Immature natural killer cell (primary cell): ENCODE measurements around the gene METTL21C. TPM values are rescaled to one million over a fixed set of nuclear protein-coding genes. Genes with fewer than 3 reads are reported as not detected.

ENCODE experiments used
- DNase-seq, 3 donors: peaks; one replicate each; pipeline ENCODE4 v3.0.0; 2022; ENCODE audit warnings: mixed read lengths in 1 of 3
- H3K27ac Mint-ChIP-seq, 6 donors: one replicate each; pipeline ENCODE4 v1.8.0; 2020; ENCODE audit warnings: mixed read lengths in 6 of 6, mild to moderate bottlenecking in 5 of 6, inconsistent platforms in 4 of 6, moderate library complexity in 3 of 6
- H3K27me3 Mint-ChIP-seq, 3 donors: one replicate each; pipeline ENCODE4 v1.8.0; 2020 to 2021; ENCODE audit warnings: low read depth in 3 of 3, mild to moderate bottlenecking in 3 of 3, mixed read lengths in 3 of 3, moderate library complexity in 3 of 3, inconsistent platforms in 1 of 3
- H3K36me3 Mint-ChIP-seq, 3 donors: one replicate each; pipeline ENCODE4 v1.8.0; 2020; ENCODE audit warnings: mixed read lengths in 3 of 3, inconsistent platforms in 2 of 3, mild to moderate bottlenecking in 2 of 3
- H3K4me1 Mint-ChIP-seq, 2 donors: one replicate each; pipeline ENCODE4 v1.8.0; 2020; ENCODE audit warnings: inconsistent platforms in 2 of 2, mild to moderate bottlenecking in 2 of 2, mixed read lengths in 2 of 2, moderate library complexity in 1 of 2
- H3K4me3 Mint-ChIP-seq, 5 donors: one replicate each; pipeline ENCODE4 v1.8.0; 2020; ENCODE audit warnings: mild to moderate bottlenecking in 5 of 5, mixed read lengths in 5 of 5, inconsistent platforms in 3 of 5, moderate library complexity in 3 of 5
- H3K9me3 Mint-ChIP-seq, 6 donors: one replicate each; pipeline ENCODE4 v1.8.0; 2020; ENCODE audit warnings: mild to moderate bottlenecking in 6 of 6, mixed read lengths in 6 of 6, inconsistent platforms in 4 of 6, moderate library complexity in 3 of 6
- polyA plus RNA-seq, 3 donors: library from polyadenylated mRNA; unstranded; fragments of 300-500 nt; fragmentation: Illumina TruSeq; gene quantifications; one replicate each; pipeline ENCODE4 v1.2.3, GENCODE V29; 2021

METTL21C gene
- polyA plus RNA-seq, 3 donors from 2014 or later: not detected

DNA sequence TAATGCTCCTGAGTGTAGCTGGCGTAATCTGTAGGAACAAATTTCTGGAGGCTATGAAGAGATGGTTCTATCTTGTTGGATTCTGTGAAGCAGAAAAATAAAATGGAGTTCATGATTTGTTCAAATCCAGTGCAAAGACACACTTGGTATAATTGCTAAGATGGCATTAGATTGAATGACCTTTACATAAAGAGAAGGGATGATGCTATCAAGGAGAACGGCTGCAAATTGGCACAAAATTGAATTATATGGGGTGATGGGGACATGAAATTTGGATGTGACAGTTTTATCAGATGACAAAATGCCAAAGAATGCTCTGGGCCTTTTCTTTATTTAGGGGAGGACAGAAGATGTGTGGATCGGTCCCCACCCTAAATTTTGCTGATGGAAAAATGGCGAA lies 4.0 kb downstream of the METTL21C start:
- Mint-ChIP-seq H3K36me3 (no peaks in the 10 kb centered on the region), H3K4me3 (no peak overlapping the region), H3K27ac (no peak overlapping the region), H3K9me3 (peaks cover 0 to 1% (median 0%) of the 10 kb centered on the region in 6 donors), H3K27me3 (peaks cover 4 to 19% (median 12%) of the 10 kb centered on the region in 3 donors), H3K4me1 (peaks cover 23 to 32% of the 10 kb centered on the region in 2 donors)
- no peak for DNase-seq

GRCh38 chr13:102688306-102688973 lies 6.4 kb downstream of the METTL21C start:
- H3K27me3 Mint-ChIP-seq: peaks cover 4 to 15% (median 8%) of the 10 kb centered on the region in 3 donors
- peaks cover 0 to 1% (median 0%) of the 10 kb centered on the region in 6 donors for H3K9me3 Mint-ChIP-seq
- peak overlapping the region in 1 of 6 donors; percentile 8 for H3K27ac Mint-ChIP-seq
- H3K4me3 Mint-ChIP-seq: no peak overlapping the region
- DNase-seq: no peak
- no peaks in the 10 kb centered on the region for H3K36me3 Mint-ChIP-seq
- peaks cover 23 to 34% of the 10 kb centered on the region in 2 donors for H3K4me1 Mint-ChIP-seq

DNA sequence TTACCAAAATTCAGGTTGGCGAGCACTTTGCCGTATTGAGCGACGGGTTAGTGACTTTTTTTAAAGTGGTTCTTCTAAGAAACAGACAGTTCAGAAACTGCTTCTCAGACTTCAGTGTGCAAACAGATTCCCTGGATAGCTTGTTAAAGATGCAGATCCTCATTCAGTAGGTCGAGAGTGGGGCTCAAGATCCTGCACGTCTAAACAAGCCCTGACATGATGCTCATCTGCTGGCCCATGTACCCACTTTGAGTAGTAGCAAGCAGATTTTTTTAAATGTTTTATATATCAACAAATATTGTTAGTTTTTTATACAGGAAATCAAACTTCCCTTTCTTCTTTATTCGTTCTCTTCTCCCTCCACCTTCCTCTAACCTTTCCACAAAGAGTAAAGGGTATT lies 7.3 kb downstream of the METTL21C start:
- H3K27ac Mint-ChIP-seq: no peak overlapping the region
- H3K36me3 Mint-ChIP-seq: no peaks in the 10 kb centered on the region
- DNase-seq: no peak
- peaks cover 2 to 15% (median 4%) of the 10 kb centered on the region in 3 donors for H3K27me3 Mint-ChIP-seq
- no peak overlapping the region for H3K4me3 Mint-ChIP-seq
- peaks cover 27 to 34% of the 10 kb centered on the region in 2 donors for H3K4me1 Mint-ChIP-seq
- H3K9me3 Mint-ChIP-seq: peaks cover 0 to 1% (median 0%) of the 10 kb centered on the region in 6 donors

DNA sequence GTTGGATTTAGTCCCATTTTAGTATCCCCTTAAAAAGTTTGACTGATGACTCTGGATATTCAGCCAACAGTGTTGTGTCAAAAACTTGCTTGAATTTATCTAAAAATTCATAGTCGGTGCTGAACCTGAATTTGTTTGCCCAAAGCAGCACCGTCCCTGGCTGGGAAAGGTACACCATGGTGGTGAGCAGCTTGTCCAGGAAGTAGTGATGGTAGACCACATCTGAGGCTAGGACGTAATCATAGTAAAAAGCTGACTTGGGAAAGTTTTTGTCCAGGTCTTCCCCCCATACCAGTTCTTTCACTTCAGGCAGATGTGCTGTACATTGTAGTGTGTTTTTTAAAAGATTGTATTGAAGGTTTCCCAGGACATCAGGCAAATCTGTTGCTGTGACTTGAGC lies 8.8 kb downstream of the METTL21C start:
- Mint-ChIP-seq H3K36me3 (no peaks in the 10 kb centered on the region), H3K4me1 (peaks cover 35 to 42% of the 10 kb centered on the region in 2 donors), H3K4me3 (no peak overlapping the region), H3K27me3 (peaks cover 1 to 9% (median 2%) of the 10 kb centered on the region in 3 donors), H3K27ac (peak overlapping the region in 3 of 6 donors; percentile 4 to 30 (median 15)), H3K9me3 (no peaks in the 10 kb centered on the region)
- peak; percentile 11 to 29 (median 23) for DNase-seq

GRCh38 chr13:102683637-102684036 lies 11.2 kb downstream of the METTL21C start:
- Mint-ChIP-seq H3K9me3 (no peaks in the 10 kb centered on the region), H3K36me3 (peaks cover 0 to 7% (median 7%) of the 10 kb centered on the region in 3 donors), H3K4me3 (no peak overlapping the region), H3K4me1 (peaks cover 39 to 45% of the 10 kb centered on the region in 2 donors), H3K27ac (no peak overlapping the region), H3K27me3 (peaks cover 0 to 1% (median 0%) of the 10 kb centered on the region in 3 donors)
- no peak for DNase-seq

GRCh38 chr13:102682727-102683126 lies 12.1 kb downstream of the METTL21C start:
- no peak for DNase-seq
- Mint-ChIP-seq H3K9me3 (no peaks in the 10 kb centered on the region), H3K27ac (peak overlapping the region in 4 of 6 donors; percentile 0 to 29 (median 8)), H3K36me3 (peaks cover 2 to 10% (median 8%) of the 10 kb centered on the region in 3 donors), H3K4me1 (peaks cover 30 to 36% of the 10 kb centered on the region in 2 donors), H3K27me3 (no peaks in the 10 kb centered on the region), H3K4me3 (no peak overlapping the region)

DNA sequence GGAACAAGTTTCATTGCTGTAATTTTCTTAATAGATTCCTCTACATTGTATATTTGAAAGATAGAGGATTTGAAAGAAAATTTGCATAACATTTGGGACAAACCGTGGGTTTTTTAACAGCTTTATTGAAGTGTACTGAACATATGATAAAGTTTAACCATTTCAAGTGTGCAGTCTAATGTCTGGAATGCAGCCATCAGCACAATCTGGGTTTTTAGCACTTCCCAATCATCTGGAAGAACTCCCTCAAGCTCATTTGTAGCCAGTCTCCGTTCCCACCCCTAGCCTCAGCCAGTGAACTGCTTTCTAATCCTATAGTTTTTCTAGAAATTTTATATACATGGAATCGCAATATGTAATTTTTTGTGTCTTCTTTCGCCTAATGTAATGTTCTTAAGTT lies 12.6 kb downstream of the METTL21C start:
- Mint-ChIP-seq H3K36me3 (peaks cover 7 to 15% (median 13%) of the 10 kb centered on the region in 3 donors), H3K27me3 (no peaks in the 10 kb centered on the region), H3K4me3 (no peak overlapping the region), H3K27ac (peak overlapping the region in 2 of 6 donors; percentile 29 to 74), H3K4me1 (peaks cover 30% of the 10 kb centered on the region in 2 donors), H3K9me3 (no peaks in the 10 kb centered on the region)
- no peak for DNase-seq

GRCh38 chr13:102680842-102681740 lies 13.8 kb downstream of the METTL21C start:
- H3K36me3 Mint-ChIP-seq: peaks cover 10 to 20% (median 17%) of the 10 kb centered on the region in 3 donors
- no peak for DNase-seq
- H3K4me3 Mint-ChIP-seq: no peak overlapping the region
- no peaks in the 10 kb centered on the region for H3K9me3 Mint-ChIP-seq
- peak overlapping the region; percentile 62 to 88 (median 78) for H3K27ac Mint-ChIP-seq
- no peaks in the 10 kb centered on the region for H3K27me3 Mint-ChIP-seq
- H3K4me1 Mint-ChIP-seq: peaks cover 19% of the 10 kb centered on the region in 2 donors

DNA sequence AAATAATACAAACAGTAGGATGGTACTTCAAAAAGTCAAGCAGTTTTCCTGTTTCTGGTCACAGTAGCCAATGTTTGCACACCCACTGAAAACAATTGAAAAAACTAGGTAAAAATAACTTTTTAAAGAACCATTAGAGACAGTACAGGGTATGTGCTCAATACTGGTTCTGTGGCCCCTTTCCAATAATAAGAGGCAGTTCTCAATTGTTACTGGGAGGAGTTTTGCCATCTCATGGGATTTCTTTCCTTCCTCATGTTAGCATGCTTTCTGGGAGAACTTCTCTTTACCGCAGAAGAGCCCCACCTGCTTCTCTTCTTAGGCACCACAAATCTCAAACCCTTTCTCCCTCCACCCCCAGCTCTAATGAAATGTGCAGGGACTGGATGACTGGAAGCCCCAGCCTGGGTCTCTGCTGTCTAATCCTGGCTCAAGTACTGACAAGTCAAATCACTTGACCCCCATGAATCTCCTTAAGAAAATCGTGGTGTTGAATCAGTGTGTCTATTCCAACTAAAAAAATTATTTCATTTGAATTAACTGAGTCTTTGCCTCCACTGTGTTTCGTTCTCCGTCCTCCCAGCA lies 14.6 kb downstream of the METTL21C start:
- peak overlapping the region; percentile 62 to 88 (median 78) for H3K27ac Mint-ChIP-seq
- H3K36me3 Mint-ChIP-seq: peaks cover 10 to 20% (median 20%) of the 10 kb centered on the region in 3 donors
- H3K4me1 Mint-ChIP-seq: peaks cover 15 to 17% of the 10 kb centered on the region in 2 donors

DNA sequence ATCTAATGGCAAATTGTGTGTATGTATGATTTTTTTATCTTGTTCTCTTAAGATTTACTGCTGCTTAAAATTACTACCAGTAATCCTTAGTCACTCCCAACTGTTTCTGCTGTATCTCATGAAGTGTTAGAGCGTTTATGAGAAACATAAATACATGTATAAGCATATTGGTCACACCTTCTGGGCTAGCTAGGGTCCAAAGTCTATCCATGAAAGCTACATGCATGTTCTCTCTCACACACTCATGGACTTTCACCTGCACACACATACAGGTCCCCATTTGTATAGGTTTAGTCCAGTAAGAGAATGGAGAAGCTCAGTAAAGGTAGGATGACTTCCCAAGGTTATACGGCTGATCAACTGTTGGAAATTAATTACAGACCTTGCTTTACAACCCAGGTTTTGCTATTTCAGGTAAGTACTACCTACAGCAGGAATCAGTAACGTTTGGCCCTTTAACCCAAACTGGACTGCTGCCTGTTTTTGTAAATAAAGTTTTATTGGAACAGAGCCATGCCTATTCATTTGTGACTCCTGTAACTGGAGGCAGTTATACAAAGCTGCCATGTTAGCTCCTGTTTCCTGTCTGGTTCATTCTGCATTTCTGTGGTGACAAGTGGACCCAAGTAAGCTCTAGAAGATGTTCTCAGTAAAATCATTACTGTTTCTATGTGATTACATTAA lies 15.3 kb downstream of the METTL21C start:
- H3K9me3 Mint-ChIP-seq: no peaks in the 10 kb centered on the region
- H3K27ac Mint-ChIP-seq: peak overlapping the region in 5 of 6 donors; percentile 38 to 85 (median 74)
- no peak for DNase-seq
- no peak overlapping the region for H3K4me3 Mint-ChIP-seq
- peaks cover 15 to 17% of the 10 kb centered on the region in 2 donors for H3K4me1 Mint-ChIP-seq
- no peaks in the 10 kb centered on the region for H3K27me3 Mint-ChIP-seq
- H3K36me3 Mint-ChIP-seq: peaks cover 10 to 21% (median 20%) of the 10 kb centered on the region in 3 donors

More for the DNA sequence above, 14.6 kb downstream of the METTL21C start:
- H3K27me3 Mint-ChIP-seq: no peaks in the 10 kb centered on the region
- no peak for DNase-seq
- H3K4me3 Mint-ChIP-seq: no peak overlapping the region
- H3K9me3 Mint-ChIP-seq: no peaks in the 10 kb centered on the region

DNA sequence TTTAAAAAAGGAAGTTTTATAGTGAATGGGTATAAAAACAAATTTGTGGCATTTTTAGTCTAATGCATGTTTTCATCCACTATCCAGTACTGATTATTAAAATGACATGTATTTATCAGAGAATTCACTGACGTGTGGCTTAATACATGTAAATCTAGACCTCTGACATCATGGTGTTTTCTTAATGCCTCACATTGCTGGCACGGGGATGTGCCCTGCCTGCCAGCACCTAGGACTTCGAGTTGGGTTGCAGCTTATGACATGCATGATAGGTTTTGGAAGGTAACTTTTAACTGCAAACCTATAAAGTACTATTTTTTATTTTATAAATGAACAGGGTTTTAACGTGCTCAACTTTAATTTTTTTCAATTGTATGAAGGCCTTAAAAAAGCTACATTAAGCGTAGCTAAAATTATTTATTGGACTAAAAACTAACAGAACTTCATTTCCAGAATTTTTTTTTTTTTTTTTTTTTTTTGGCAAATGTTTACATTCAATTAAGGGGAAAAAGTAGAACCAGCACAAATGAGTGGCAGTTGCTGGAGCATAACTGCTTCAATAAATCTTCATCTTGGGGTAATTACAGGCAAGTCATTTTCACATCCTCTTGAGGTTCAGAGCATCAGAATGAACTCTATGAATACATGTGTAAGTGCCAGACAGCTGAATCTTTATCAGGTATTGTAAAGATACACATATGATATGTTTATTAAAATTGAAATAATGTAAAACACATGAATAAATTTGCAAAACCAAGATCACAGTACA lies 16.3 kb downstream of the METTL21C start:
- Mint-ChIP-seq H3K27ac (no peak overlapping the region), H3K36me3 (peaks cover 10 to 26% (median 21%) of the 10 kb centered on the region in 3 donors), H3K4me1 (peaks cover 15 to 17% of the 10 kb centered on the region in 2 donors), H3K9me3 (no peaks in the 10 kb centered on the region), H3K4me3 (no peak overlapping the region), H3K27me3 (no peaks in the 10 kb centered on the region)
- no peak for DNase-seq

DNA sequence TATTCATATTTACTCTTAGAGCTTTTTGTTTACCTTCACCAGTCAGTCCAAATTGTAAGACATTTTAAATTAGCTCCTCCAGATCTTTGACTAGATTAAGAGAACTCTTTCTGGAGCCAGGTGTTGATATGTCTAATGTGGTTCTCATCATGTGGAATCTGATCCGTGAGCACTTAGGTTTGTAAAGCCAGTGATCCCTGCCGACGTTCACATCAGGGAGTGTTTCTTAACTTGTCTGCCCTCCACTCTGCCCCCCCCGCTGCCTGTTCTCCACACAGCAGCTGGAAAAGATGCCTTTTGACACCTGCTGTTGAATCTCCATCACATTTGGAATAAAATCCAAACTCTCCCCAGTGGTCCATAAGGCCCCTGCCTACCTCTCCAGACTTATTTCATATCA lies 17.7 kb downstream of the METTL21C start:
- H3K4me3 Mint-ChIP-seq: no peak overlapping the region
- H3K4me1 Mint-ChIP-seq: peaks cover 10 to 15% of the 10 kb centered on the region in 2 donors
- peak overlapping the region in 3 of 6 donors; percentile 11 to 61 (median 36) for H3K27ac Mint-ChIP-seq
- no peaks in the 10 kb centered on the region for H3K9me3 Mint-ChIP-seq
- peaks cover 10 to 26% (median 21%) of the 10 kb centered on the region in 3 donors for H3K36me3 Mint-ChIP-seq
- DNase-seq: no peak
- no peaks in the 10 kb centered on the region for H3K27me3 Mint-ChIP-seq
